MM.1S (cell line): ENCODE measurements around the gene ADAMTSL3.
A peak's percentile ranks its signal among the peaks of the same experiment; 100 is the strongest.

Experiments used
- DNase-seq: peaks from one replicate; pipeline ENCODE4 v3.0.0-alpha.2; 2015
- H2AFZ ChIP-seq: fragments of 300-600 bp; sonication (generic); 2 replicates; pipeline ENCODE4 v1.6.0; 2016; ENCODE audit warnings: antibody characterized with exemption, low read length
- H3F3A ChIP-seq: fragments of 300-600 bp; sonication (generic); 2 replicates; pipeline ENCODE4 v1.6.1; 2016; ENCODE audit warnings: mild to moderate bottlenecking, antibody characterized with exemption, low read length, moderate library complexity, mixed read lengths; ENCODE audit not compliant: insufficient read depth
- H3K27ac ChIP-seq: fragments of 300-600 bp; sonication (generic); 2 replicates; pipeline ENCODE4 v1.5.1; 2016; ENCODE audit warnings: mild to moderate bottlenecking, low read length
- H3K27me3 ChIP-seq: fragments of 300-600 bp; sonication (generic); replicated peaks from 2 replicates; pipeline ENCODE4 v1.6.0; 2016; ENCODE audit warnings: low read length; ENCODE audit not compliant: insufficient read depth
- H3K36me3 ChIP-seq: fragments of 300-600 bp; sonication (generic); replicated peaks from 2 replicates; pipeline ENCODE4 v1.6.1; 2016; ENCODE audit warnings: mild to moderate bottlenecking, low read length, mixed read lengths; ENCODE audit not compliant: insufficient read depth
- H3K4me1 ChIP-seq: fragments of 300-600 bp; sonication (generic); 2 replicates; pipeline ENCODE4 v1.6.1; 2016; ENCODE audit warnings: low read length, mixed read lengths
- H3K4me2 ChIP-seq: fragments of 300-600 bp; sonication (generic); 2 replicates; pipeline ENCODE4 v1.6.0; 2016; ENCODE audit warnings: low read depth, low read length
- H3K4me3 ChIP-seq: fragments of 300-600 bp; sonication (generic); 2 replicates; pipeline ENCODE4 v1.5.1; 2016; ENCODE audit warnings: low read length, mixed read lengths
- H3K79me2 ChIP-seq: fragments of 300-600 bp; sonication (generic); 2 replicates; pipeline ENCODE4 v1.6.1; 2016; ENCODE audit warnings: mixed run types, low read length, mixed read lengths
- H3K9ac ChIP-seq: fragments of 300-600 bp; sonication (generic); 2 replicates; pipeline ENCODE4 v1.6.1; 2016; ENCODE audit warnings: low read length, mixed read lengths
- H3K9me2 ChIP-seq: fragments of 300-600 bp; sonication (generic); replicated peaks from 2 replicates; pipeline ENCODE4 v1.6.1; 2016; ENCODE audit warnings: mild to moderate bottlenecking, low read length, mixed read lengths; ENCODE audit not compliant: insufficient read depth
- H3K9me3 ChIP-seq: fragments of 300-600 bp; sonication (generic); replicated peaks from 2 replicates; pipeline ENCODE4 v1.6.1; 2016; ENCODE audit warnings: mild to moderate bottlenecking, low read length, mixed read lengths; ENCODE audit not compliant: insufficient read depth
- H4K20me1 ChIP-seq: fragments of 300-600 bp; sonication (generic); 2 replicates; pipeline ENCODE4 v1.6.1; 2016; ENCODE audit warnings: mild to moderate bottlenecking, low read length, moderate library complexity, mixed read lengths; ENCODE audit not compliant: insufficient read depth
- EZH2 ChIP-seq: fragments of 300-600 bp; sonication (generic); optimal IDR thresholded peaks from 2 replicates; pipeline ENCODE3; 2017; ENCODE audit warnings: low read depth, mild to moderate bottlenecking, antibody characterized with exemption, low read length, mixed read lengths
- EZH2phosphoT487 ChIP-seq: fragments of 300-600 bp; sonication (generic); IDR thresholded peaks from 2 replicates; pipeline ENCODE4 v1.6.1; 2018; ENCODE audit warnings: antibody characterized with exemption, low read length
- TF ChIP-seq, protein P1 (sequence below): fragments of 300-600 bp; sonication (generic); IDR thresholded peaks from 2 replicates; pipeline ENCODE4 v1.5.1; 2016; ENCODE audit warnings: antibody characterized with exemption, low read length, mixed read lengths

The ADAMTSL3 gene

DNA sequence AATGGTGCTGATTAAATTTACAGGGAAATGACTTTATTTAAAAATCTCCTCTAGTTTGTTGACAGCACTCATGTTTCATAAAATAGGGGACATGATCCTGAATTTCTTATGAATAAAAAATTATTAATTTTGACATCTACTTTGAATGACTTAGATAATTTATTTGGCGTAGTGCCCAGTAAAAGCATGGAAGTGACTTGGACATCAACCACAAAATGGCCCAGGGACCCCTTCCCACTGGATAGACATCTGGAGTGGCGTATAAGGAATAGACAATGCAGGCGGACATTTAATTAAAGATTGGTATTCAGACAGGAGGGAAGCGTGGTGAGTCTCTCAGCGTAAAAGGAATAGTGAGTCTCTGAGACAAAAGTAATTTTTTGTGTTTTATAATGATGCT lies 79.8 kb downstream of the ADAMTSL3 start:
- Histone ChIP-seq H3K9ac (no peak overlapping the region), H3K4me1 (no peaks in the 10 kb centered on the region), H2AFZ (no peak overlapping the region), H3F3A (no peaks in the 10 kb centered on the region), H3K27me3 (no peaks in the 10 kb centered on the region), H3K79me2 (no peaks in the 10 kb centered on the region), H4K20me1 (no peaks in the 10 kb centered on the region), H3K4me2 (no peak overlapping the region), H3K9me2 (no peaks in the 10 kb centered on the region), H3K36me3 (no peaks in the 10 kb centered on the region), H3K27ac (no peak overlapping the region), H3K9me3 (no peaks in the 10 kb centered on the region), H3K4me3 (no peak overlapping the region)
- no peak for DNase-seq
- TF ChIP-seq EZH2phosphoT487, result no peak
- TF ChIP-seq, protein P1, sequence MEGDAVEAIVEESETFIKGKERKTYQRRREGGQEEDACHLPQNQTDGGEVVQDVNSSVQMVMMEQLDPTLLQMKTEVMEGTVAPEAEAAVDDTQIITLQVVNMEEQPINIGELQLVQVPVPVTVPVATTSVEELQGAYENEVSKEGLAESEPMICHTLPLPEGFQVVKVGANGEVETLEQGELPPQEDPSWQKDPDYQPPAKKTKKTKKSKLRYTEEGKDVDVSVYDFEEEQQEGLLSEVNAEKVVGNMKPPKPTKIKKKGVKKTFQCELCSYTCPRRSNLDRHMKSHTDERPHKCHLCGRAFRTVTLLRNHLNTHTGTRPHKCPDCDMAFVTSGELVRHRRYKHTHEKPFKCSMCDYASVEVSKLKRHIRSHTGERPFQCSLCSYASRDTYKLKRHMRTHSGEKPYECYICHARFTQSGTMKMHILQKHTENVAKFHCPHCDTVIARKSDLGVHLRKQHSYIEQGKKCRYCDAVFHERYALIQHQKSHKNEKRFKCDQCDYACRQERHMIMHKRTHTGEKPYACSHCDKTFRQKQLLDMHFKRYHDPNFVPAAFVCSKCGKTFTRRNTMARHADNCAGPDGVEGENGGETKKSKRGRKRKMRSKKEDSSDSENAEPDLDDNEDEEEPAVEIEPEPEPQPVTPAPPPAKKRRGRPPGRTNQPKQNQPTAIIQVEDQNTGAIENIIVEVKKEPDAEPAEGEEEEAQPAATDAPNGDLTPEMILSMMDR, result no peak
- no peak for TF ChIP-seq EZH2

DNA sequence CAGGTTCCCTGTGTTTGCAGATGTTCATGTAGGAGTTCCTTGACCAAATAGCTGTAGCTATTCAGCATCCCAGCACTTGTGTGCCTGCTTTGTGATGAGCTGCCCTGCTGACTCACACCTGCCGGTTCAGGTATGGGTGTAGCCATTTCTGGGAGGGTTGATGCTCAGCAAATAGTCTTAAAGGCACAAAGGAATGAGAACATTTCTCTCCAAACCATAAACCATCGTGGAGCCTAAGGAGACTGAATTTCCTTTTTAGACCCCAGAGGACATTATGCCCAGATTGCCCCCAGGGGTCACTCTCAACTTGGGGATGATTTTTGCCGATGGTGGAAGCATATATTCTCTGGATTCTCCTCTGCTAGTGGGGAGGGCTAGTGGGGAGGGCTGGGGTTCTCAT lies 80.6 kb downstream of the ADAMTSL3 start:
- DNase-seq, result no peak
- no peaks in the 10 kb centered on the region for H3K27me3 ChIP-seq
- H3K4me1 ChIP-seq, result no peaks in the 10 kb centered on the region
- no peaks in the 10 kb centered on the region for H3F3A ChIP-seq
- no peaks in the 10 kb centered on the region for H3K9me2 ChIP-seq
- no peaks in the 10 kb centered on the region for H3K9me3 ChIP-seq
- H2AFZ ChIP-seq, result 0 out of 2 replicates have a peak overlapping the region, but pooled peaks have one; percentile 15
- TF ChIP-seq EZH2 (no peak), EZH2phosphoT487 (no peak)
- TF ChIP-seq, protein P1, result peak; percentile 29; the same call in 1 of the 2 replicates
- no peak overlapping the region for H3K4me2 ChIP-seq
- no peak overlapping the region for H3K27ac ChIP-seq
- no peak overlapping the region for H3K4me3 ChIP-seq
- H4K20me1 ChIP-seq, result no peaks in the 10 kb centered on the region
- no peak overlapping the region for H3K9ac ChIP-seq
- no peaks in the 10 kb centered on the region for H3K79me2 ChIP-seq
- H3K36me3 ChIP-seq, result no peaks in the 10 kb centered on the region

GRCh38 chr15:83739629-83740028 lies 85.7 kb downstream of the ADAMTSL3 start:
- no peak overlapping the region for H3K9ac ChIP-seq
- H3K4me3 ChIP-seq, result no peak overlapping the region
- DNase-seq, result no peak
- TF ChIP-seq EZH2 (no peak), EZH2phosphoT487 (no peak)
- TF ChIP-seq, protein P1, result no peak
- H3K79me2 ChIP-seq, result no peaks in the 10 kb centered on the region
- no peaks in the 10 kb centered on the region for H3K27me3 ChIP-seq
- H3K9me3 ChIP-seq, result no peaks in the 10 kb centered on the region
- H3K4me2 ChIP-seq, result no peak overlapping the region
- H3K36me3 ChIP-seq, result no peaks in the 10 kb centered on the region
- no peaks in the 10 kb centered on the region for H3F3A ChIP-seq
- no peak overlapping the region for H3K27ac ChIP-seq
- no peak overlapping the region for H2AFZ ChIP-seq
- H3K4me1 ChIP-seq, result no peaks in the 10 kb centered on the region
- no peaks in the 10 kb centered on the region for H4K20me1 ChIP-seq
- H3K9me2 ChIP-seq, result no peaks in the 10 kb centered on the region

- H3K9me2 ChIP-seq, result no peaks in the 10 kb centered on the region
- H3K9me3 ChIP-seq, result no peaks in the 10 kb centered on the region
- no peaks in the 10 kb centered on the region for H3K27me3 ChIP-seq
- no peak for DNase-seq
- H3K4me3 ChIP-seq, result no peak overlapping the region
- H3K27ac ChIP-seq, result no peak overlapping the region
- no peaks in the 10 kb centered on the region for H3K79me2 ChIP-seq
- H3K4me2 ChIP-seq, result no peak overlapping the region
- no peak overlapping the region for H3K9ac ChIP-seq
- H3K36me3 ChIP-seq, result no peaks in the 10 kb centered on the region
- TF ChIP-seq EZH2phosphoT487, result no peak
- TF ChIP-seq, protein P1, result no peak
- TF ChIP-seq EZH2, result no peak
- no peaks in the 10 kb centered on the region; the same call in 1 of the 2 replicates for H3F3A ChIP-seq
- H3K4me1 ChIP-seq, result no peaks in the 10 kb centered on the region
- H2AFZ ChIP-seq, result no peak overlapping the region
- no peaks in the 10 kb centered on the region for H4K20me1 ChIP-seq
These were observed 91.8 kb downstream of the ADAMTSL3 start for GRCh38 chr15:83745771-83746170.
